HCT116 (cell line): ENCODE measurements around the gene HBG2. TPM values are rescaled to one million over a fixed set of nuclear protein-coding genes. Genes with fewer than 3 reads are reported as not detected.

Experiments
- ATAC-seq: fragments of 200-7000 bp; cut with Tn5 transposase; 2 replicates; pipeline ENCODE4 v1.9.1; 2020; ENCODE audit warnings: mild to moderate bottlenecking, moderate library complexity
- BruUV-seq: library from RNA; stranded (reverse); fragments of 400-500 nt; replicated peaks from 2 replicates; lab custom pipeline; 2021; lab: Mats Ljungman, UMichigan
- CTCF ChIA-PET: fragments of 300-600 bp; sonication (Branson Sonifier 250); formaldehyde crosslinking; loops from one replicate; lab custom pipeline; 2021; ENCODE audit warnings: antibody characterized with exemption; lab: Charles Lee
- POLR2A ChIA-PET: fragments of 300-600, 350-600 bp; sonication (Branson Sonifier 250); formaldehyde crosslinking; loops from one replicate; lab custom pipeline; 2021; ENCODE audit warnings: antibody characterized with exemption; lab: Charles Lee
- RAD21 ChIA-PET, 2 experiments: fragments of 300-600 bp; sonication (Branson Sonifier 250); formaldehyde crosslinking; loops; one replicate each; lab custom pipeline; 2023; ENCODE audit warnings: low total read pairs in 2 of 2; ENCODE audit not compliant: uncharacterized antibody in 2 of 2, unreplicated experiment in 2 of 2, low non-redundant PET in 1 of 2; lab: Charles Lee
- DNase-seq: peaks from one replicate; pipeline ENCODE4 v3.0.0-alpha.2; 2010; ENCODE audit warnings: low read depth, low spot score
- H2AFZ ChIP-seq: fragments of 200-600 bp; shearing (Covaris generic), sonication (generic); 2 replicates; pipeline ENCODE4 v1.6.1; 2017; ENCODE audit warnings: low read depth, mixed run types, mixed read lengths, antibody characterized with exemption, low read length; ENCODE audit not compliant: poor library complexity, severe bottlenecking
- H3K27ac ChIP-seq: 2 replicates; pipeline ENCODE4 v1.5.1; 2012; ENCODE audit warnings: low read depth, low read length
- H3K27me3 ChIP-seq: fragments of 200-600 bp; sonication (generic); 2 replicates; pipeline ENCODE4 v1.6.1; 2016; ENCODE audit warnings: mixed run types, low read length, mixed read lengths; ENCODE audit not compliant: insufficient read depth
- H3K36me3 ChIP-seq, 2 experiments: fragments of 200-500 bp in 1 of 2; fragments of 200-600 bp in 1 of 2; sonication (Bioruptor generic) in 1 of 2; sonication (generic) in 1 of 2; 2 replicates each; pipeline versions ENCODE4 v1.5.1 to v1.6.1; 2014 to 2016; ENCODE audit warnings: low read length in 2 of 2, inconsistent platforms in 1 of 2, mixed read lengths in 1 of 2, mixed run types in 1 of 2; ENCODE audit not compliant: insufficient read depth in 2 of 2, control insufficient read depth in 1 of 2
- H3K4me1 ChIP-seq, 2 experiments: fragments of 200-600 bp in 1 of 2; sonication (generic) in 1 of 2; 2 replicates each; pipeline versions ENCODE4 v1.5.1 to v1.6.1; 2012 to 2017; ENCODE audit warnings: low read length in 2 of 2, inconsistent platforms in 1 of 2, mild to moderate bottlenecking in 1 of 2, mixed read lengths in 1 of 2, mixed run types in 1 of 2, moderate library complexity in 1 of 2; ENCODE audit not compliant: insufficient read depth in 2 of 2, control insufficient read depth in 1 of 2
- H3K4me2 ChIP-seq: fragments of 200-600 bp; sonication (generic); 2 replicates; pipeline ENCODE4 v1.6.1; 2017; ENCODE audit warnings: mixed run types, low read length, mixed read lengths
- H3K4me3 ChIP-seq, 2 experiments: fragments of 200-600 bp in 1 of 2; sonication (generic) in 1 of 2; replicated peaks in 1 of 2; 2 replicates each; pipeline ENCODE4 v1.5.1; 2011 to 2016; ENCODE audit warnings: low read length in 2 of 2, control low read depth in 1 of 2, low read depth in 1 of 2, mild to moderate bottlenecking in 1 of 2, mixed read lengths in 1 of 2, mixed run types in 1 of 2
- H3K79me2 ChIP-seq: fragments of 200-600 bp; sonication (generic); 2 replicates; pipeline ENCODE4 v1.6.1; 2017; ENCODE audit warnings: mild to moderate bottlenecking, mixed run types, low read length, moderate library complexity, mixed read lengths; ENCODE audit not compliant: insufficient read depth
- H3K9ac ChIP-seq: fragments of 200-600 bp; sonication (generic); 2 replicates; pipeline ENCODE4 v1.6.1; 2016; ENCODE audit warnings: low read length, mixed read lengths
- H3K9me2 ChIP-seq: fragments of 200-600 bp; sonication (generic), shearing (Covaris generic); 2 replicates; pipeline ENCODE4 v1.6.1; 2017; ENCODE audit warnings: mixed run types, mild to moderate bottlenecking, moderate library complexity; ENCODE audit not compliant: insufficient read depth
- H3K9me3 ChIP-seq, 2 experiments: fragments of 200-500 bp in 1 of 2; fragments of 200-600 bp in 1 of 2; sonication (Bioruptor generic) in 1 of 2; sonication (generic) in 1 of 2; 2 replicates each; pipeline ENCODE4 v1.6.1; 2014 to 2017; ENCODE audit warnings: low read length in 2 of 2, mixed read lengths in 2 of 2, inconsistent platforms in 1 of 2, low read depth in 1 of 2, mild to moderate bottlenecking in 1 of 2, mixed run types in 1 of 2, moderate library complexity in 1 of 2; ENCODE audit not compliant: control insufficient read depth in 1 of 2, insufficient read depth in 1 of 2
- H4K20me1 ChIP-seq: fragments of 200-600 bp; sonication (generic), shearing (Covaris generic); 2 replicates; pipeline ENCODE4 v1.6.1; 2017; ENCODE audit warnings: mixed run types, mild to moderate bottlenecking, moderate library complexity; ENCODE audit not compliant: insufficient read depth
- CBX3 ChIP-seq: IDR thresholded peaks from 2 replicates; pipeline ENCODE4 v1.6.1; 2012; ENCODE audit warnings: low read depth
- CEBPB ChIP-seq: IDR thresholded peaks from 2 replicates; pipeline ENCODE4 v1.6.1; 2012; ENCODE audit warnings: low read depth
- EGR1 ChIP-seq: IDR thresholded peaks from 2 replicates; pipeline ENCODE4 v1.6.1; 2012; ENCODE audit warnings: low read depth
- ELF1 ChIP-seq: IDR thresholded peaks from 2 replicates; pipeline ENCODE4 v1.6.1; 2012; ENCODE audit warnings: low read depth, borderline replicate concordance
- EZH2 ChIP-seq: fragments of 200-600 bp; sonication (generic); IDR thresholded peaks from 2 replicates; pipeline ENCODE4 v1.6.1; 2017; ENCODE audit warnings: antibody characterized with exemption, mixed run types
- FOSL1 ChIP-seq: IDR thresholded peaks from 2 replicates; pipeline ENCODE4 v1.6.1; 2012; ENCODE audit warnings: low read depth
- JUND ChIP-seq: IDR thresholded peaks from 2 replicates; pipeline ENCODE4 v1.6.1; 2012
- POLR2A ChIP-seq: IDR thresholded peaks from 2 replicates; pipeline ENCODE4 v1.7.0; 2011; ENCODE audit warnings: borderline replicate concordance; ENCODE audit not compliant: insufficient read depth, insufficient read length; ENCODE audit errors: extremely low read depth
- POLR2AphosphoS5 ChIP-seq: IDR thresholded peaks from 2 replicates; pipeline ENCODE4 v1.6.1; 2011; ENCODE audit warnings: mild to moderate bottlenecking, low read depth, low read length, moderate library complexity
- RAD21 ChIP-seq: IDR thresholded peaks from 2 replicates; pipeline ENCODE4 v1.6.1; 2012; ENCODE audit warnings: low read depth, mild to moderate bottlenecking
- SIN3A ChIP-seq: IDR thresholded peaks from 2 replicates; pipeline ENCODE4 v1.6.1; 2012; ENCODE audit warnings: low read depth
- SP1 ChIP-seq: IDR thresholded peaks from 2 replicates; pipeline ENCODE4 v1.6.1; 2012; ENCODE audit warnings: low read depth
- TCF7L2 ChIP-seq: IDR thresholded peaks from 2 replicates; pipeline ENCODE4 v1.7.0; 2011; ENCODE audit warnings: borderline replicate concordance, inconsistent platforms; ENCODE audit not compliant: insufficient read depth, insufficient read length; ENCODE audit errors: extremely low read depth
- YY1 ChIP-seq: IDR thresholded peaks from 2 replicates; pipeline ENCODE4 v1.6.1; 2011; ENCODE audit warnings: low read length, low read depth, moderate library complexity, mild to moderate bottlenecking; ENCODE audit not compliant: insufficient replicate concordance; ENCODE audit errors: extremely low read depth
- ZFX ChIP-seq: fragments of 450-650 bp; IDR thresholded peaks from 2 replicates; pipeline ENCODE4 v1.6.1; 2017
- ZNF274 ChIP-seq: fragments of 200-500 bp; sonication (Bioruptor generic); IDR thresholded peaks from 2 replicates; pipeline ENCODE4 v1.6.1; 2014; ENCODE audit warnings: mild to moderate bottlenecking, low read depth, low read length, inconsistent platforms
- intact Hi-C: fragments of 100-400 bp; cut with micrococcal nuclease; formaldehyde crosslinking; loops from 2 replicates; pipeline ENCODE4 v1.10.0; 2022
- total RNA-seq: library from RNA; stranded (reverse); gene quantifications from one replicate; pipeline ENCODE4 v1.2.1, GENCODE V29; 2021; ENCODE audit not compliant: unreplicated experiment
- TF ChIP-seq, protein P1 (sequence below): IDR thresholded peaks from 2 replicates; pipeline ENCODE4 v1.6.1; 2012
- TF ChIP-seq, protein P2 (sequence below): IDR thresholded peaks from 2 replicates; pipeline ENCODE4 v1.6.1; 2012; ENCODE audit warnings: low read depth

The HBG2 gene
- total RNA-seq, 1 experiment from 2014 or later, result 48.1 TPM

DNA sequence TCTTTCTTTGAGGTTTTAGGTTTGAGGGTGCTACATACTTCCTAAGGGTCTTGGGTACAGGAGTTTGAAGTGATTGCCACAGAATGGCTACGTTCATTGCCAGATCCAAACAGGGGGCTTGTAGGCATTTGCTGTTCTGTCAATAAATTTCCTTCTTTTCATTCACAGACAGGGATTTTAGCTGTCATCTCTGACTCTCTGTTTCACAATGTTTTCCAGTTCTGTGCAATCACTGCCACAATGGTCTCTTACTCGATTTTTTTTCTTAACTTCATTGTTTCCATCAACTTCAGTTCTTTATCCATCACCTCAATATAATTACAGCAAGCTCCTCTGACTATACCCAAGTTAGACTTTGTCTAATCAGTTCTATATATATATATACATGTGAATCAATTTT lies 14.1 kb downstream of the HBG2 start:
- H4K20me1 ChIP-seq, result no peaks in the 10 kb centered on the region
- no peak overlapping the region for H3K4me2 ChIP-seq
- H3K27me3 ChIP-seq, result peaks cover 72% of the 10 kb centered on the region
- DNase-seq (no peak), ATAC-seq (no peak)
- H3K36me3 ChIP-seq, result no peaks in the 10 kb centered on the region
- RAD21 ChIA-PET, result no interaction called here
- H2AFZ ChIP-seq, result no peak overlapping the region
- no peaks in the 10 kb centered on the region for H3K9me3 ChIP-seq
- H3K4me3 ChIP-seq, result no peak overlapping the region
- no peak for TF ChIP-seq ELF1
- TF ChIP-seq ZNF274, result no peak
- no peak for TF ChIP-seq JUND
- TF ChIP-seq CEBPB, result no peak
- TF ChIP-seq CBX3, result no peak
- TF ChIP-seq RAD21, result no peak
- TF ChIP-seq POLR2AphosphoS5, result no peak
- TF ChIP-seq SIN3A, result no peak
- TF ChIP-seq SP1, result no peak
- no peak for TF ChIP-seq ZFX
- TF ChIP-seq, protein P1, sequence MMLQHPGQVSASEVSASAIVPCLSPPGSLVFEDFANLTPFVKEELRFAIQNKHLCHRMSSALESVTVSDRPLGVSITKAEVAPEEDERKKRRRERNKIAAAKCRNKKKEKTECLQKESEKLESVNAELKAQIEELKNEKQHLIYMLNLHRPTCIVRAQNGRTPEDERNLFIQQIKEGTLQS, result no peak
- TF ChIP-seq, protein P2, sequence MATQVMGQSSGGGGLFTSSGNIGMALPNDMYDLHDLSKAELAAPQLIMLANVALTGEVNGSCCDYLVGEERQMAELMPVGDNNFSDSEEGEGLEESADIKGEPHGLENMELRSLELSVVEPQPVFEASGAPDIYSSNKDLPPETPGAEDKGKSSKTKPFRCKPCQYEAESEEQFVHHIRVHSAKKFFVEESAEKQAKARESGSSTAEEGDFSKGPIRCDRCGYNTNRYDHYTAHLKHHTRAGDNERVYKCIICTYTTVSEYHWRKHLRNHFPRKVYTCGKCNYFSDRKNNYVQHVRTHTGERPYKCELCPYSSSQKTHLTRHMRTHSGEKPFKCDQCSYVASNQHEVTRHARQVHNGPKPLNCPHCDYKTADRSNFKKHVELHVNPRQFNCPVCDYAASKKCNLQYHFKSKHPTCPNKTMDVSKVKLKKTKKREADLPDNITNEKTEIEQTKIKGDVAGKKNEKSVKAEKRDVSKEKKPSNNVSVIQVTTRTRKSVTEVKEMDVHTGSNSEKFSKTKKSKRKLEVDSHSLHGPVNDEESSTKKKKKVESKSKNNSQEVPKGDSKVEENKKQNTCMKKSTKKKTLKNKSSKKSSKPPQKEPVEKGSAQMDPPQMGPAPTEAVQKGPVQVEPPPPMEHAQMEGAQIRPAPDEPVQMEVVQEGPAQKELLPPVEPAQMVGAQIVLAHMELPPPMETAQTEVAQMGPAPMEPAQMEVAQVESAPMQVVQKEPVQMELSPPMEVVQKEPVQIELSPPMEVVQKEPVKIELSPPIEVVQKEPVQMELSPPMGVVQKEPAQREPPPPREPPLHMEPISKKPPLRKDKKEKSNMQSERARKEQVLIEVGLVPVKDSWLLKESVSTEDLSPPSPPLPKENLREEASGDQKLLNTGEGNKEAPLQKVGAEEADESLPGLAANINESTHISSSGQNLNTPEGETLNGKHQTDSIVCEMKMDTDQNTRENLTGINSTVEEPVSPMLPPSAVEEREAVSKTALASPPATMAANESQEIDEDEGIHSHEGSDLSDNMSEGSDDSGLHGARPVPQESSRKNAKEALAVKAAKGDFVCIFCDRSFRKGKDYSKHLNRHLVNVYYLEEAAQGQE, result no peak
- no peak for TF ChIP-seq POLR2A
- TF ChIP-seq FOSL1, result no peak
- no peak for TF ChIP-seq TCF7L2
- TF ChIP-seq EZH2, result no peak
- no peak for TF ChIP-seq EGR1
- no peak for TF ChIP-seq YY1
- intact Hi-C loops, result no loop called here
- H3K9me2 ChIP-seq, result no peaks in the 10 kb centered on the region
- H3K9ac ChIP-seq, result no peak overlapping the region
- BruUV-seq, result no TSS peak
- CTCF ChIA-PET, result no interaction called here
- no peak overlapping the region for H3K27ac ChIP-seq
- no peaks in the 10 kb centered on the region for H3K4me1 ChIP-seq
- H3K79me2 ChIP-seq, result no peaks in the 10 kb centered on the region
- POLR2A ChIA-PET, result no interaction called here
